ENCODE data around the gene ELMOD3.
"Not testable (repeated sequence)": the region's sequence is repeated elsewhere in the genome, so short reads cannot be mapped to it uniquely, and the experiment has no call there.

Gene ELMOD3

GRCh38 chr2:85354286-85355072 is at the start of gene ELMOD3, which contains the start of gene RETSAT:
Gene ELMOD3, plus strand, starts transcription at chr2:85354769. Its CDS starts 2,430 bp downstream, at chr2:85357199.
Gene RETSAT, minus strand, starts transcription at chr2:85354528. Its CDS starts 21 bp downstream, at chr2:85354507.
- DNase-seq = peak; percentile 97

DNA sequence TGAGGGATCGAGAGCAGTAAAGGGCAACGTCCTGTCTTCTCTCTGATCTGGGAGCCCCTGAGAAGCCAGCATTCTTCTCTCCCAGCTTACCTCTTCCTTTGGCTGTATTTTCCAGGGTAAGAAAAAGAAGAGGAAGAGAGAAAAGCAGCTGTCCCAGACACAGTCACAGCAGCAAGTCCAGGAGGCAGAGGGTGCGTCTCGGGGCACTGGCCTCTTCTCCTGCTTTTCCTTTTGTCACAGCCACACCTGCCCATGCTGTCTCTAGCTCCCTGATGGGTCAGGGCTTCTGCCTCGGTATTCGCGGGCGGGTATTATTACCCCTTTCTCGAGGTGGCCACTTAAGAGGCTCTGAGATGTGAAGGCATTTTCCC is 47.1 kb upstream of the ELMOD3 start:
- DNase-seq = no peak

GRCh38 chr2:85308201-85308600 is 46.4 kb upstream of the ELMOD3 start:
- no peak for DNase-seq

GRCh38 chr2:85308896-85309555 is 45.5 kb upstream of the ELMOD3 start:
- DNase-seq = no peak

- DNase-seq = no peak
These were observed 44.8 kb upstream of the ELMOD3 start for GRCh38 chr2:85309699-85310321.

- no peak for DNase-seq
These were observed 44.2 kb upstream of the ELMOD3 start for GRCh38 chr2:85310330-85310729.

- no peak for DNase-seq
These were observed 42.2 kb upstream of the ELMOD3 start for GRCh38 chr2:85312404-85312803.

GRCh38 chr2:85314884-85315242 is 39.7 kb upstream of the ELMOD3 start:
- DNase-seq = no peak

DNA sequence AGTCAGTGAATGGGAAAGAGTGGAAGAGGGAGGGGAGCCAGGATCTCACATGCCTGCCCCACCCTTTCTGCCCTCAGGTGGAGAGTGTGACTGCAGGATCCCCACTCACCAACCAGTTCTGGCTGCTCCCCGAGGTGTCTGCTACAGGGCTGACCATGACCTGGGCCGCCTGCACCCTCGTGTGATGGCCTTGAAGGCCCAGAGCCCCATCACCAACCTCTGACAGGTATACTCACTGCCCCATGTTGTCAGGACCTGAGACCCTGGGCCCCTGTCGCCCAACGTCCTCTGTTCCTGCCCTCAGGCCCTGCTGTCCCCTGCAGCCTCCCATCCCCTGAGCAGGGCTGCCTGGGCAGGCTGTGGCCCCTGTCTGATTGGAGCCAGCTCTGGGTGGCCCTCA is 38.6 kb upstream of the ELMOD3 start:
- DNase-seq = not testable (repeated sequence)

- DNase-seq = peak; percentile 59
These were observed 36.1 kb upstream of the ELMOD3 start for GRCh38 chr2:85318222-85319074.

GRCh38 chr2:85319796-85320195 is 34.8 kb upstream of the ELMOD3 start:
- no peak for DNase-seq

DNA sequence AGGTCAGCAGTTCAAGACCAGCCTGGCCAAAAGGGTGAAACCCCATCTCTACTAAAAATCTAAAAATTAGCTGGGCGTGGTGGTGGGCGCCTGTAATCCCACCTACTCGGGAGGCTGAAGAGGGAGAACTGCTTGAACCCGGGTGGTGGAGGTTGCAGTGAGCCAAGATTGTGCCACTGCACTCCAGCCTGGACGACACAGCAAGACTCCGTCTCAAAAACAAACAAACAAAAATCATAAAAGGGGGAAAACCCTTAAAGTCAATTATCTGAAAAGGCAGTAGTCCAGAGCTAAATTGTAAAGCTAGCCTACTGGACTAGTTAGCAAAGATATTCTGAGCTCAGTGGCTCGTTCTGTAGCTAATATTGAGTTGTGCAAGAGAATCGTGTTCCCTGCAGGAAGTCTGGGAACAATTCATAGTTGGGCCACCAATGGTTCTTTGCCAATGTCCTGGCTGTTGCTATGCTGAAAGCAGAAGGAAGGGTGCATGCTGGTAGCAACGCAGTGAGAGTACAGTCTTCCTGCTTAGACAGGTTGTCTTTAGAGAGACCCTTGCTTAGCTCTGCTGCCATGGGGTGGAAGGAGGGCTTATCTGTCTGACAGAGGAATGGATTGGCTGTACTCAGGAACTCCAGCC is 31.1 kb upstream of the ELMOD3 start:
- DNase-seq = no peak

DNA sequence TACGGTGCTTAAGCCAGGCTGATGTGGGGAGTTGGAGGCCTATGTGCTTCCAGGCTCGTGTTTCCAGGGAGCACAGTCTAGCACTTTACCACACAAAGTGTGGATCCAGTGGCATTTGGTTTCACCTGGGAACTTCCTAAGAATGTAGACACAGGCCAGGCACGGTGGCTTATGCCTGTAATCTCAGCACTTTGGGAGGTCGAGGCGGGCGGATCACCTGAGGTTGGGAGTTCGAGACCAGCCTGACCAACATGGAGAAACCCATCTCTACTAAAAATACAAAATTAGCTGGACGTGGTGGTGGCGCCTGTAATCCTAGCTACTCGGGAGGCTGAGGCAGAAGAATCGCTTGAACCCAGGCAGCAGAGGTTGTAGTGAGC is 30.6 kb upstream of the ELMOD3 start:
- DNase-seq = not testable (repeated sequence)

- DNase-seq = no peak
These were observed 29.7 kb upstream of the ELMOD3 start for GRCh38 chr2:85324639-85325465.

- no peak for DNase-seq
These were observed 29.1 kb upstream of the ELMOD3 start for GRCh38 chr2:85325466-85325811.

GRCh38 chr2:85326406-85327159 is 28.0 kb upstream of the ELMOD3 start:
- DNase-seq = peak; percentile 51

DNA sequence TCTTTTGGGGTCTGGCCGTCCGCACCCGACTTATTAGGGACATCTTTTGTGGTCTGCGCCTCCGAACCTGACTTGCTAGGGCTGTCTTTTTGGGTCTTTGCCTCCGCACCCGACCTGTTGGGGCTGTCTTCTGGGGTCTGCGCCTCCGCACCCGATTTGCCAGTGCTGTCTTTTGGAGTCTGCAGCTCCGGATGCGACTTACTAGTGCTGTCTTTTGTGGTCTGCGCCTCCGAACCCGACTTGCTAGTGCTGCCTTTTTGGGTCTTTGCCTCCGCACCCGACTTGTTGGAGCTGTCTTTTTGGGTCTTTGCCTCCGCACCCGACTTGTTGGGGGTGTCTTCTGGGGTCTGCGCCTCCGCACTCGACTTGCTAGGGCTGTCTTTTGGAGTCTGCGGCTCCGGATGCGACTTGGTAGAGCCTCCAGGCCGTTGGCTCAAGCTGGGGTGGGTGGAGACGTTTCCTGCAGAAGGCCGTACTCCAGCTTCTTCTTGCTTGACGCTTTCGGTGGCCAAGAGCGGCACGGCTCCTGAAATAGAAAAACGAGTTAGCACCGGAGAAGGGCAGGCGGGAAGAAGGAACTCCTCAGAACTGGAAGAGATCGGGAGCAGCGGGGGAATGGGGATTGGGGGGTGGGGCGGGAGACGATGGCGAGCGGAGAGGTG is 27.3 kb upstream of the ELMOD3 start:
- DNase-seq = peak; percentile 71

DNA sequence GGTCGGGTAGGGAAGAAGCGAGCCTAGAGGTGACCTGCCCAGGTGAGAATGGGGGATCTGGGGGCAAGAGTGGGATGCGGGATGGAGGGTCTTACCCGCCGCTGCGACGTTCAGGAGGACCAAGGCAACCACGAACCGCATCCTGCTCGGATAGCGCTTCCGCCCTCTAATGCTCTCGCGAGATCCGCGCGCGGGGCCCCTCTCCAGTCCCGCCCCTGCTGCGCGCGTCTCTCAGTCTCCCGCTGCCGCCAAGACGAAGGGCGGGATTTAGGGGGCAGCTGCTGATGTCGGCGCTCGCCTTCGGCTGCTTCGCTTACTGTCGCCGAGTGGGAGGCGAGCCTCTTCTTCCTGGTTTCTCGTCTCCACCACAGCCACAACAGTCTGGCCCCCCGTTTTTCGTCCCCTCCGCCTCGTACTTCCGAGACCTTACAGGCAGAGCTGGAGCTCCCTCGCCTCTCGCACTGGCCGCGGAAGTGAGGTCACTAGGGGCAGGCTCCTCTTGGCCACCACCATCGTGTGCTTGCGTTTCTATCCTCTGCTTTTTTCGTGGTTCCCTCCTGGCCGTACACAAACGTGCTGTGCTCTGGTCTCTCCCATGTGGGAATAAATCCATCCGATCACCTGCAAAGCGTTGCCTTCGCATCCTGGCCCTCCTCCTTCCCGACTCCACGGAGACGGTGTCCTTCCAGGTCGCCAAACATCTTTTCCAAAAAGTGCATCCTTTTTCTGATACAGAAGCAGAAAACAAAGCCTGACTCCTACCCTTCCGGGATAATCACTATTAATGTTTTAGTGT is 26.5 kb upstream of the ELMOD3 start, which contains the start of gene TGOLN2:
Gene TGOLN2, minus strand, starts transcription at position 168 of the 796 bp plus-strand sequence. Its CDS starts 27 bp downstream, at position 141.
- peak; percentile 96 for DNase-seq

- DNase-seq = no peak
These were observed 25.4 kb upstream of the ELMOD3 start for GRCh38 chr2:85329181-85329651.

Data from activated CD4-positive, alpha-beta T cell treated with anti-CD3 and anti-CD28 coated beads for 48 hours (primary cell).